Measurements from ENCODE around the gene SDHAF4. TPM values are rescaled to one million over a fixed set of nuclear protein-coding genes. Genes with fewer than 3 reads are reported as not detected.

The SDHAF4 gene
- total RNA-seq: 4.4 and 6.4 TPM in 2 replicates

GRCh38 chr6:70566751-70567382, at the start of gene SDHAF4:
Gene SDHAF4, plus strand, starts transcription at chr6:70566930. Its CDS starts 11 bp downstream, at chr6:70566941.

Other genes starting within 250 kb of the SDHAF4 start
- 9.5 and 10.5 TPM in 2 replicates for gene FAM135A, start 153.4 kb upstream of the SDHAF4 start, total RNA-seq
- 17.9 and 19.8 TPM in 2 replicates for gene SMAP1, start 101.0 kb downstream of the SDHAF4 start, total RNA-seq

Measured in smooth muscle cell of bladder (primary cell).